HepG2 (cell line): ENCODE data around the gene CA10. TPM values are rescaled to one million over a fixed set of nuclear protein-coding genes. Genes with fewer than 3 reads are reported as not detected.

Experiments used
- ATAC-seq: fragments of 200-7000 bp; cut with Tn5 transposase; 3 replicates; pipeline ENCODE4 v1.9.1; 2020; ENCODE audit warnings: mild to moderate bottlenecking, moderate library complexity
- BruUV-seq: library from RNA; stranded (reverse); fragments of 400-500 nt; replicated peaks from 2 replicates; lab custom pipeline; 2021; lab: Mats Ljungman, UMichigan
- CTCF ChIA-PET: fragments of 300-600 bp; formaldehyde crosslinking; extraction: SDS; loops from one replicate; lab custom pipeline; 2021; ENCODE audit warnings: low total read pairs, inconsistent platforms, low intra/inter-chr PET ratio; lab: Yijun Ruan, JAX
- POLR2A ChIA-PET: fragments of 350-600 bp; sonication (Branson Sonifier 250); formaldehyde crosslinking; loops from one replicate; lab custom pipeline; 2020; ENCODE audit warnings: antibody characterized with exemption, inconsistent platforms; lab: Yijun Ruan, JAX
- DNase-seq: peaks from one replicate; pipeline ENCODE4 v3.0.0-alpha.2; 2015; ENCODE audit warnings: low spot score
- FAIRE-seq: peaks from 3 replicates; lab custom pipeline; 2011; peaks lifted over from hg19 to GRCh38; lab: Jason Lieb, UNC
- H2AFZ ChIP-seq: one replicate; pipeline ENCODE4 v1.6.1; 2011; ENCODE audit warnings: low read length, inconsistent platforms
- H3K27ac ChIP-seq: fragments of 300-600 bp; 3 replicates; pipeline ENCODE4 v1.8.0; 2011; ENCODE audit warnings: mixed run types, mild to moderate bottlenecking, mixed read lengths, low read length, inconsistent platforms; ENCODE audit not compliant: insufficient read depth; ENCODE audit errors: extremely low read length
- H3K27me3 ChIP-seq, 2 experiments: fragments of 200-600 bp in 1 of 2; 2 replicates in 1 of 2; 3 replicates in 1 of 2; pipeline versions ENCODE4 v1.6.0 to v1.8.0; 2011; ENCODE audit warnings: low read length in 2 of 2, mild to moderate bottlenecking in 2 of 2, moderate library complexity in 2 of 2, inconsistent platforms in 1 of 2; ENCODE audit not compliant: insufficient read depth in 2 of 2, control insufficient read depth in 1 of 2
- H3K36me3 ChIP-seq, 2 experiments: fragments of 200-600 bp in 1 of 2; replicated peaks in 1 of 2; 2 replicates in 1 of 2; 3 replicates in 1 of 2; pipeline versions ENCODE4 v1.5.1 to v1.8.0; 2011; ENCODE audit warnings: low read length in 2 of 2, inconsistent platforms in 1 of 2; ENCODE audit not compliant: insufficient read depth in 2 of 2, control insufficient read depth in 1 of 2
- H3K4me1 ChIP-seq: 2 replicates; pipeline ENCODE4 v1.5.1; 2012; ENCODE audit warnings: low read length, inconsistent platforms; ENCODE audit not compliant: insufficient read depth
- H3K4me2 ChIP-seq: 2 replicates; pipeline ENCODE4 v1.6.0; 2011; ENCODE audit warnings: low read depth, low read length, inconsistent platforms
- H3K4me3 ChIP-seq, 3 experiments: fragments of 200-600 bp in 1 of 3; sonication (generic), shearing (Covaris generic) in 1 of 3; replicated peaks in 1 of 3; 2 replicates each; pipeline ENCODE4 v1.5.1; 2011 to 2016; ENCODE audit warnings: low read length in 3 of 3, inconsistent platforms in 2 of 3, low read depth in 2 of 3, mild to moderate bottlenecking in 2 of 3, control low read depth in 1 of 3, mixed read lengths in 1 of 3; ENCODE audit not compliant: insufficient read depth in 1 of 3
- H3K79me2 ChIP-seq: one replicate; pipeline ENCODE4 v1.6.1; 2011; ENCODE audit warnings: low read length, inconsistent platforms; ENCODE audit not compliant: insufficient read depth
- H3K9ac ChIP-seq: 2 replicates; pipeline ENCODE4 v1.6.0; 2011; ENCODE audit warnings: mild to moderate bottlenecking, low read depth, low read length, inconsistent platforms; ENCODE audit not compliant: insufficient read depth
- H3K9me3 ChIP-seq: 2 replicates; pipeline ENCODE4 v1.5.1; 2012; ENCODE audit warnings: mild to moderate bottlenecking, low read length
- H4K20me1 ChIP-seq: 2 replicates; pipeline ENCODE4 v1.6.0; 2011; ENCODE audit warnings: inconsistent platforms, mild to moderate bottlenecking, low read length, moderate library complexity; ENCODE audit not compliant: insufficient read depth
- AGO1 ChIP-seq: fragments of 200-400 bp; formaldehyde crosslinking; IDR thresholded peaks from 2 replicates; pipeline ENCODE4 v1.6.1; 2017; ENCODE audit warnings: mild to moderate bottlenecking, low read depth, low read length, moderate library complexity; ENCODE audit not compliant: poor library complexity, severe bottlenecking
- DPF2 ChIP-seq: sonication (generic); formaldehyde crosslinking; IDR thresholded peaks from 2 replicates; pipeline ENCODE4 v1.4.0; 2020; ENCODE audit warnings: mild to moderate bottlenecking, low read depth, missing genetic modification reagents, borderline replicate concordance
- NFE2L2 ChIP-seq: fragments of 150-350 bp; IDR thresholded peaks from 2 replicates; pipeline ENCODE4 v1.6.1; 2014; ENCODE audit warnings: low read length
- NPAS2 ChIP-seq: sonication (generic); formaldehyde crosslinking; IDR thresholded peaks from 2 replicates; pipeline ENCODE4 v1.8.0; 2022; ENCODE audit warnings: mild to moderate bottlenecking, missing genetic modification reagents, borderline replicate concordance
- WGBS: methylation state at CpG from one replicate; pipeline ENCODE4 v1.1.6; 2017; ENCODE audit warnings: low lambda C conversion rate; 5-methylcytosine and 5-hydroxymethylcytosine counted together
- in situ Hi-C: cut with HindIII; loops from 2 replicates; pipeline ENCODE4 v1.10.0; 2017; ENCODE audit warnings: low pct_unique_long_range_greater_than_20kb; ENCODE audit not compliant: extremely low pct_ligation_motif_present
- intact Hi-C: fragments of 100-400 bp; cut with micrococcal nuclease; formaldehyde crosslinking; loops from one replicate; pipeline ENCODE4 v1.10.0; 2022; ENCODE audit not compliant: unreplicated experiment
- polyA plus RNA-seq, 8 experiments: library from polyadenylated mRNA; depleted of rRNA in 3 of 8; stranded (reverse) in 7 of 8; unstranded in 1 of 8; fragments of >200 nt; fragmentation: Illumina TruSeq in 4 of 8; extraction: Trizol in 4 of 8; gene quantifications; 2 replicates each; pipeline versions ENCODE4 v1.2.1 to v1.2.3, GENCODE V29; 2011 to 2016; ENCODE audit warnings: low read depth in 4 of 8, missing spikeins in 1 of 8, mixed read lengths in 1 of 8; ENCODE audit not compliant: insufficient read depth in 1 of 8
- total RNA-seq, 5 experiments: library from RNA; depleted of rRNA; stranded (reverse); fragments of >200 nt; fragmentation: Illumina TruSeq; extraction: Trizol; gene quantifications; 2 replicates each; pipeline ENCODE4 v1.2.3, GENCODE V29; 2016; ENCODE audit warnings: low read depth in 1 of 5
- TF ChIP-seq, protein P1 (sequence below): conservative IDR thresholded peaks from 2 replicates; pipeline ENCODE4 v1.6.1; 2018; ENCODE audit warnings: missing genetic modification reagents
- TF ChIP-seq, protein P2 (sequence below): sonication (generic); formaldehyde crosslinking; IDR thresholded peaks from 2 replicates; pipeline ENCODE4 v1.8.1; 2023; ENCODE audit warnings: mild to moderate bottlenecking, missing genetic modification reagents

The CA10 gene
- total and polyA plus RNA-seq, 2 of the 13 experiments (the other 11 are each of a cell fraction or from before 2014, with no cell fraction given) = not detected

DNA sequence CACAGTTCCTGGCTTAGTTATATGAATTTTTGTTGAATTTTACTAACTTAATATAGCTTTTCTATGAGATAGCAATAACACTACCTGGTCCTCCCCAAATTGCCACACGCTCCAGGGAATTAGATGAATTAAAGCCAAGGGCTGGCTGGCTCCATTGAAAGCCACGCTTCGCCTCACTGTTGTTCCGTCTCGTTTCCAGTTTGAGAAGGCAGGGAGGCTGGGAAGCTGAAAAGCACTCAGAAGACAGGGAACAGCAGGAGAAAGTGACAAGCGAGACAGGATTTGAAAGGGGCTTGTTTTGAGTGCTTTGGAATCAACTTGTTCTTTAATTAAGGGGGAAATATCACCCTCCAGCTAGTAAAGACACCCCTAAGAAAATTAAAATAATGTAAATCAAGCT is 425.3 kb downstream of the CA10 start:
- H2AFZ ChIP-seq = no peak overlapping the region
- intact Hi-C loops = no loop called here
- no peaks in the 10 kb centered on the region for H3K79me2 ChIP-seq
- no peaks in the 10 kb centered on the region for H3K36me3 ChIP-seq
- H3K27ac ChIP-seq = no peak overlapping the region
- in situ Hi-C loops = loop anchor here (5.0 kb wide), 1 partner anchor 51 kb away; no protein-coding TSS in a partner anchor
- no peaks in the 10 kb centered on the region for H3K9me3 ChIP-seq
- DNase-seq = no peak
- 6% methylated on average over 6 of the region's 6 CpGs for WGBS
- no TSS peak for BruUV-seq
- H3K27me3 ChIP-seq = peaks cover 0 to 11% of the 10 kb centered on the region in 2 experiments; a peak in 2 of 5 replicates
- no peak overlapping the region for H3K4me2 ChIP-seq
- H3K4me3 ChIP-seq = no peak overlapping the region
- ATAC-seq = no peak
- no peak overlapping the region for H3K9ac ChIP-seq
- CTCF ChIA-PET = no interaction called here
- FAIRE-seq = no peak
- TF ChIP-seq, protein P1, sequence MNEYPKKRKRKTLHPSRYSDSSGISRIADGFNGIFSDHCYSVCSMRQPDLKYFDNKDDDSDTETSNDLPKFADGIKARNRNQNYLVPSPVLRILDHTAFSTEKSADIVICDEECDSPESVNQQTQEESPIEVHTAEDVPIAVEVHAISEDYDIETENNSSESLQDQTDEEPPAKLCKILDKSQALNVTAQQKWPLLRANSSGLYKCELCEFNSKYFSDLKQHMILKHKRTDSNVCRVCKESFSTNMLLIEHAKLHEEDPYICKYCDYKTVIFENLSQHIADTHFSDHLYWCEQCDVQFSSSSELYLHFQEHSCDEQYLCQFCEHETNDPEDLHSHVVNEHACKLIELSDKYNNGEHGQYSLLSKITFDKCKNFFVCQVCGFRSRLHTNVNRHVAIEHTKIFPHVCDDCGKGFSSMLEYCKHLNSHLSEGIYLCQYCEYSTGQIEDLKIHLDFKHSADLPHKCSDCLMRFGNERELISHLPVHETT (CRISPR knock-in tag) = no peak
- TF ChIP-seq AGO1 (no peak), NFE2L2 (no peak), DPF2 (CRISPR knock-in tag) (no peak), NPAS2 (no peak)
- TF ChIP-seq, protein P2, sequence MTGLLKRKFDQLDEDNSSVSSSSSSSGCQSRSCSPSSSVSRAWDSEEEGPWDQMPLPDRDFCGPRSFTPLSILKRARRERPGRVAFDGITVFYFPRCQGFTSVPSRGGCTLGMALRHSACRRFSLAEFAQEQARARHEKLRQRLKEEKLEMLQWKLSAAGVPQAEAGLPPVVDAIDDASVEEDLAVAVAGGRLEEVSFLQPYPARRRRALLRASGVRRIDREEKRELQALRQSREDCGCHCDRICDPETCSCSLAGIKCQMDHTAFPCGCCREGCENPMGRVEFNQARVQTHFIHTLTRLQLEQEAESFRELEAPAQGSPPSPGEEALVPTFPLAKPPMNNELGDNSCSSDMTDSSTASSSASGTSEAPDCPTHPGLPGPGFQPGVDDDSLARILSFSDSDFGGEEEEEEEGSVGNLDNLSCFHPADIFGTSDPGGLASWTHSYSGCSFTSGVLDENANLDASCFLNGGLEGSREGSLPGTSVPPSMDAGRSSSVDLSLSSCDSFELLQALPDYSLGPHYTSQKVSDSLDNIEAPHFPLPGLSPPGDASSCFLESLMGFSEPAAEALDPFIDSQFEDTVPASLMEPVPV (CRISPR knock-in tag) = no peak
- TF ChIP-seq, all 625 proteins: peak for 0
- POLR2A ChIA-PET = no interaction called here
- no peaks in the 10 kb centered on the region for H4K20me1 ChIP-seq
- no peaks in the 10 kb centered on the region for H3K4me1 ChIP-seq
